DND-41 (cell line): ENCODE results near the gene CCDC85A.
"Not testable (repeated sequence)": the region's sequence is repeated elsewhere in the genome, so short reads cannot be mapped to it uniquely, and the experiment has no call there.

Source experiments
- ATAC-seq: fragments of 200-7000 bp; cut with Tn5 transposase; 3 replicates; pipeline ENCODE4 v1.9.1; 2021; ENCODE audit warnings: low read depth; ENCODE audit not compliant: insufficient read depth
- DNase-seq: peaks from one replicate; pipeline ENCODE4 v3.0.0-alpha.2; 2020
- H2AFZ ChIP-seq: 2 replicates; pipeline ENCODE4 v1.6.0; 2012; ENCODE audit warnings: low read depth, low read length
- H3K27ac ChIP-seq: 2 replicates; pipeline ENCODE4 v1.5.1; 2012; ENCODE audit warnings: low read length, inconsistent platforms
- H3K27me3 ChIP-seq: fragments of 200-600 bp; sonication (generic); 2 replicates; pipeline ENCODE4 v1.6.0; 2012; ENCODE audit warnings: low read length, mild to moderate bottlenecking, inconsistent platforms; ENCODE audit not compliant: insufficient read depth, poor library complexity
- H3K36me3 ChIP-seq: 2 replicates; pipeline ENCODE4 v1.5.1; 2012; ENCODE audit warnings: low read length, inconsistent platforms; ENCODE audit not compliant: insufficient read depth
- H3K4me1 ChIP-seq: 2 replicates; pipeline ENCODE4 v1.5.1; 2012; ENCODE audit warnings: mild to moderate bottlenecking, low read length; ENCODE audit not compliant: insufficient read depth
- H3K4me2 ChIP-seq: 2 replicates; pipeline ENCODE4 v1.6.0; 2012; ENCODE audit warnings: mild to moderate bottlenecking, moderate library complexity, low read length, inconsistent platforms; ENCODE audit not compliant: insufficient read depth
- H3K4me3 ChIP-seq, 2 experiments: fragments of 200-600 bp in 1 of 2; shearing (Covaris generic) in 1 of 2; 2 replicates each; pipeline ENCODE4 v1.5.1; 2012 to 2016; ENCODE audit warnings: inconsistent platforms in 2 of 2, low read length in 2 of 2, mild to moderate bottlenecking in 2 of 2, low read depth in 1 of 2, moderate library complexity in 1 of 2
- H3K79me2 ChIP-seq: 2 replicates; pipeline ENCODE4 v1.6.0; 2012; ENCODE audit warnings: low read length, inconsistent platforms; ENCODE audit not compliant: insufficient read depth
- H3K9ac ChIP-seq: 2 replicates; pipeline ENCODE4 v1.6.0; 2012; ENCODE audit warnings: low read depth, mild to moderate bottlenecking, inconsistent platforms, low read length, moderate library complexity
- H3K9me3 ChIP-seq: 2 replicates; pipeline ENCODE4 v1.5.1; 2012; ENCODE audit warnings: low read length, moderate library complexity, mild to moderate bottlenecking, inconsistent platforms; ENCODE audit not compliant: insufficient read depth, severe bottlenecking
- H4K20me1 ChIP-seq: 2 replicates; pipeline ENCODE4 v1.6.0; 2012; ENCODE audit warnings: low read length; ENCODE audit not compliant: insufficient read depth
- CTCF ChIP-seq: IDR thresholded peaks from 2 replicates; pipeline ENCODE4 v1.5.1; 2012; ENCODE audit warnings: borderline replicate concordance, low read length, moderate library complexity, mild to moderate bottlenecking; ENCODE audit not compliant: poor library complexity, severe bottlenecking; ENCODE audit errors: extremely low read depth
- EZH2 ChIP-seq: IDR thresholded peaks from 3 replicates; pipeline ENCODE4 v1.6.1; 2012; ENCODE audit warnings: borderline replicate concordance, low read depth, mild to moderate bottlenecking, moderate library complexity, low read length, inconsistent platforms; ENCODE audit not compliant: severe bottlenecking

The CCDC85A gene

GRCh38 chr2:56148825-56149224, 35.0 kb upstream of the CCDC85A start:
- DNase-seq (no peak), ATAC-seq (no peak)
- Histone ChIP-seq H2AFZ (no peak overlapping the region), H3K36me3 (no peaks in the 10 kb centered on the region), H3K9ac (no peak overlapping the region), H4K20me1 (no peaks in the 10 kb centered on the region), H3K79me2 (no peaks in the 10 kb centered on the region), H3K4me3 (no peak overlapping the region), H3K4me2 (no peak overlapping the region), H3K27me3 (no peaks in the 10 kb centered on the region), H3K27ac (no peak overlapping the region), H3K4me1 (no peaks in the 10 kb centered on the region), H3K9me3 (no peaks in the 10 kb centered on the region)
- TF ChIP-seq EZH2: no peak
- no peak for TF ChIP-seq CTCF

- TF ChIP-seq CTCF (no peak), EZH2 (no peak)
- no peaks in the 10 kb centered on the region for H3K79me2 ChIP-seq
- H3K27ac ChIP-seq: no peak overlapping the region
- H2AFZ ChIP-seq: no peak overlapping the region
- H3K36me3 ChIP-seq: no peaks in the 10 kb centered on the region
- H3K4me3 ChIP-seq: no peak overlapping the region
- H3K9ac ChIP-seq: no peak overlapping the region
- H3K27me3 ChIP-seq: no peaks in the 10 kb centered on the region
- H3K4me2 ChIP-seq: no peak overlapping the region
- H4K20me1 ChIP-seq: no peaks in the 10 kb centered on the region
- DNase-seq (no peak), ATAC-seq (no peak)
- no peaks in the 10 kb centered on the region for H3K4me1 ChIP-seq
- no peaks in the 10 kb centered on the region for H3K9me3 ChIP-seq
Measured at GRCh38 chr2:56151841-56152240, 31.9 kb upstream of the CCDC85A start.

- no peak overlapping the region for H3K4me2 ChIP-seq
- no peaks in the 10 kb centered on the region for H3K36me3 ChIP-seq
- no peak for ATAC-seq
- TF ChIP-seq CTCF (no peak), EZH2 (no peak)
- H3K9ac ChIP-seq: no peak overlapping the region
- no peak overlapping the region for H3K4me3 ChIP-seq
- H3K27me3 ChIP-seq: no peaks in the 10 kb centered on the region
- H4K20me1 ChIP-seq: no peaks in the 10 kb centered on the region
- no peak overlapping the region for H3K27ac ChIP-seq
- DNase-seq: no peak
- H3K4me1 ChIP-seq: no peaks in the 10 kb centered on the region
- no peaks in the 10 kb centered on the region for H3K9me3 ChIP-seq
- no peaks in the 10 kb centered on the region for H3K79me2 ChIP-seq
- H2AFZ ChIP-seq: no peak overlapping the region
Measured at GRCh38 chr2:56155188-56155587, 28.6 kb upstream of the CCDC85A start.

- not testable (repeated sequence) for H4K20me1 ChIP-seq
Measured at GRCh38 chr2:56159875-56160274, 23.9 kb upstream of the CCDC85A start.

More at GRCh38 chr2:56159875-56160274, 23.9 kb upstream of the CCDC85A start:
- DNase-seq, ATAC-seq, H3K4me3 ChIP-seq, H3K36me3 ChIP-seq, H3K4me1 ChIP-seq, H2AFZ ChIP-seq, H3K27me3 ChIP-seq, H3K4me2 ChIP-seq, H3K9me3 ChIP-seq, H3K9ac ChIP-seq, H3K27ac ChIP-seq, H3K79me2 ChIP-seq: not testable (repeated sequence)
